Ishikawa (cell line): ENCODE results near the gene CARTPT.

Experiments
- CEBPB ChIP-seq: IDR thresholded peaks from 2 replicates; pipeline ENCODE4 v1.6.1; 2012
- CREB1 ChIP-seq: IDR thresholded peaks from 2 replicates; pipeline ENCODE4 v1.6.1; 2012; ENCODE audit warnings: low read depth
- EGR1 ChIP-seq: IDR thresholded peaks from 2 replicates; pipeline ENCODE4 v1.6.1; 2012
- EP300 ChIP-seq: IDR thresholded peaks from 2 replicates; pipeline ENCODE4 v1.6.1; 2012; ENCODE audit warnings: borderline replicate concordance
- FOXM1 ChIP-seq: IDR thresholded peaks from 2 replicates; pipeline ENCODE4 v1.6.1; 2012; ENCODE audit warnings: low read depth, borderline replicate concordance
- NFIC ChIP-seq: IDR thresholded peaks from 2 replicates; pipeline ENCODE4 v1.6.1; 2012
- RAD21 ChIP-seq: IDR thresholded peaks from 2 replicates; pipeline ENCODE4 v1.6.1; 2012; ENCODE audit warnings: low read depth
- TAF1 ChIP-seq: IDR thresholded peaks from 2 replicates; pipeline ENCODE4 v1.6.1; 2012; ENCODE audit warnings: low read depth, mild to moderate bottlenecking
- TCF12 ChIP-seq: IDR thresholded peaks from 2 replicates; pipeline ENCODE4 v1.6.1; 2012; ENCODE audit warnings: low read depth
- TEAD4 ChIP-seq: IDR thresholded peaks from 2 replicates; pipeline ENCODE4 v1.6.1; 2012
- YY1 ChIP-seq: IDR thresholded peaks from 2 replicates; pipeline ENCODE4 v1.6.1; 2012; ENCODE audit warnings: low read depth
- ZBTB7A ChIP-seq: IDR thresholded peaks from 2 replicates; pipeline ENCODE4 v1.6.1; 2012; ENCODE audit warnings: low read depth
- TF ChIP-seq, protein P1 (sequence below): IDR thresholded peaks from 2 replicates; pipeline ENCODE4 v1.6.1; 2012; ENCODE audit warnings: low read depth, mild to moderate bottlenecking
- TF ChIP-seq, protein P2 (sequence below): IDR thresholded peaks from 2 replicates; pipeline ENCODE4 v1.6.1; 2012
- TF ChIP-seq, protein P3 (sequence below): IDR thresholded peaks from 2 replicates; pipeline ENCODE4 v1.6.1; 2012

Gene CARTPT

DNA sequence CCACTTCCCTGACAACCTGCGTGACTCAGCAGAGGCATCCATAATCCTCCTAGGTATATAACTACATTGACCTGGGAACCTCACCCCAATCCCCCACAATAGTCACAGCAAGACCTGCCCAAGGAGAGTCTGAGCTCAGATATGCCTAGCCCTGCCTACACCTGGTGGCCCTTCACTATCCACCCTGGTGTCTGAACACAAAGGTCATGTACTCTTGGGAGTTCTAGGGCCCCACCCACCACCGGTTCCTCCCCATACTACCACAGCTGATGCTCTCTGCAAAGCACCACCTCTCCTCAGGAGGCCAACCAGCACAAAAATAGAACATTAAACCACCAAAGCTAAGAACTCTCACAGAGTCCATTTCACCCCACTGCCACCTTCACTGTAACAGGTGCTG lies 34.8 kb upstream of the CARTPT start:
- no peak for TF ChIP-seq YY1
- TF ChIP-seq, protein P1, sequence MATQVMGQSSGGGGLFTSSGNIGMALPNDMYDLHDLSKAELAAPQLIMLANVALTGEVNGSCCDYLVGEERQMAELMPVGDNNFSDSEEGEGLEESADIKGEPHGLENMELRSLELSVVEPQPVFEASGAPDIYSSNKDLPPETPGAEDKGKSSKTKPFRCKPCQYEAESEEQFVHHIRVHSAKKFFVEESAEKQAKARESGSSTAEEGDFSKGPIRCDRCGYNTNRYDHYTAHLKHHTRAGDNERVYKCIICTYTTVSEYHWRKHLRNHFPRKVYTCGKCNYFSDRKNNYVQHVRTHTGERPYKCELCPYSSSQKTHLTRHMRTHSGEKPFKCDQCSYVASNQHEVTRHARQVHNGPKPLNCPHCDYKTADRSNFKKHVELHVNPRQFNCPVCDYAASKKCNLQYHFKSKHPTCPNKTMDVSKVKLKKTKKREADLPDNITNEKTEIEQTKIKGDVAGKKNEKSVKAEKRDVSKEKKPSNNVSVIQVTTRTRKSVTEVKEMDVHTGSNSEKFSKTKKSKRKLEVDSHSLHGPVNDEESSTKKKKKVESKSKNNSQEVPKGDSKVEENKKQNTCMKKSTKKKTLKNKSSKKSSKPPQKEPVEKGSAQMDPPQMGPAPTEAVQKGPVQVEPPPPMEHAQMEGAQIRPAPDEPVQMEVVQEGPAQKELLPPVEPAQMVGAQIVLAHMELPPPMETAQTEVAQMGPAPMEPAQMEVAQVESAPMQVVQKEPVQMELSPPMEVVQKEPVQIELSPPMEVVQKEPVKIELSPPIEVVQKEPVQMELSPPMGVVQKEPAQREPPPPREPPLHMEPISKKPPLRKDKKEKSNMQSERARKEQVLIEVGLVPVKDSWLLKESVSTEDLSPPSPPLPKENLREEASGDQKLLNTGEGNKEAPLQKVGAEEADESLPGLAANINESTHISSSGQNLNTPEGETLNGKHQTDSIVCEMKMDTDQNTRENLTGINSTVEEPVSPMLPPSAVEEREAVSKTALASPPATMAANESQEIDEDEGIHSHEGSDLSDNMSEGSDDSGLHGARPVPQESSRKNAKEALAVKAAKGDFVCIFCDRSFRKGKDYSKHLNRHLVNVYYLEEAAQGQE: no peak
- no peak for TF ChIP-seq RAD21
- TF ChIP-seq TCF12: no peak
- no peak for TF ChIP-seq ZBTB7A
- TF ChIP-seq, protein P2, sequence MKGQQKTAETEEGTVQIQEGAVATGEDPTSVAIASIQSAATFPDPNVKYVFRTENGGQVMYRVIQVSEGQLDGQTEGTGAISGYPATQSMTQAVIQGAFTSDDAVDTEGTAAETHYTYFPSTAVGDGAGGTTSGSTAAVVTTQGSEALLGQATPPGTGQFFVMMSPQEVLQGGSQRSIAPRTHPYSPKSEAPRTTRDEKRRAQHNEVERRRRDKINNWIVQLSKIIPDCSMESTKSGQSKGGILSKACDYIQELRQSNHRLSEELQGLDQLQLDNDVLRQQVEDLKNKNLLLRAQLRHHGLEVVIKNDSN: no peak
- no peak for TF ChIP-seq TEAD4
- TF ChIP-seq, protein P3, sequence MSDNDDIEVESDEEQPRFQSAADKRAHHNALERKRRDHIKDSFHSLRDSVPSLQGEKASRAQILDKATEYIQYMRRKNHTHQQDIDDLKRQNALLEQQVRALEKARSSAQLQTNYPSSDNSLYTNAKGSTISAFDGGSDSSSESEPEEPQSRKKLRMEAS: no peak
- no peak for TF ChIP-seq EGR1
- TF ChIP-seq TAF1: no peak
- TF ChIP-seq EP300: no peak
- no peak for TF ChIP-seq CEBPB
- no peak for TF ChIP-seq CREB1
- TF ChIP-seq FOXM1: no peak
- TF ChIP-seq NFIC: no peak

DNA sequence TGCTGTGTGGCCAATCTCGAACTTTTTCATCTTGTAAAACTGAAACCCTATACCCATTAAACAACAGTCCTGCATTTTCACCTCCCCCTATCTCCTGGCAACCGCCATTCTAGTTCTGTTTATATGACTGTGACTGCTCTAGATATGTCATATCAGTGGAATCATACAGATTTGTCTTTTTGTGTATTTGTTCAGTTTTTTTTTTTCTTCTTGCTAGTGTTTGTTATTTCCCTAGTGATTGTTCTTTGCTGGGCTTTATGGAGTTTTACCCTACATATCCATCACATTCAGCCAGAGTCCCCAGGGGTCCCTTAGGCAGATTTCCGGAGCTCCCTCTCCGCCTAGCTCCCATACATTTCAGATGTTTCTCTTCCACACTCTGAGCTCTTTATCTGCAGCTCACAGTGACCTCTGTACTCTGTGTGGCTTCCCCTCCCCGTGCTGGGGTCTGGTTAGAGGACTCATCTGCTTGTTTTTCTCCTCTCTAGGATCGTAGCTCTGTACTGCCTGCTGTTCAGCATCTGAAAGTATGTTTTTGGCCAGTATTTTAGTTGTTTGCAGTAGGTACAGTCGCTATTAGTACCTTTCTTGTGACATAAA lies 25.1 kb upstream of the CARTPT start:
- TF ChIP-seq RAD21 (no peak), FOXM1 (no peak), ZBTB7A (no peak), CREB1 (no peak), NFIC (no peak), TAF1 (no peak), EP300 (no peak), CEBPB (no peak)
- TF ChIP-seq, protein P1: no peak

DNA sequence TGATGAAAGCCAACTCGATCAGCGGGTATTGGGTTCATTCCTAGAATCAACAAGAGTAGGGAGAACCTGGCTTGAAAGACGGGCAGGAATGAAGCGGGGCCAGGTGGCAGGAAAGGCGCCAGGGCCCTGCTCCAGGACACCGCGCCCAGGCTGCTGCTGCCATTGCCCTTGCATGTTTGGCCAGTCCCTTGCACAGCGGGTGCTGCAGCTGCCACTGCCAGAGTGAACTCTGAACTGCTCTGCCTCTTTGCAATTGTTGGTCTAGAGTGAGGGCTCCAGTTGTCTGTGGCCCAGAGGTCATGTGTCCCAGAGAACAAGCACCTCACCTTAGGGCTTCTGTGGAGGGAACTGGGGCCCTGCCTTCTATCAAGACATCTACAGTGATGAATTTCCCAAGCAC lies 24.0 kb upstream of the CARTPT start:
- no peak for TF ChIP-seq TEAD4
- TF ChIP-seq CREB1: no peak
- TF ChIP-seq, protein P1: no peak
- no peak for TF ChIP-seq YY1
- no peak for TF ChIP-seq ZBTB7A
- no peak for TF ChIP-seq EGR1
- TF ChIP-seq NFIC: no peak
- TF ChIP-seq, protein P3: no peak
- TF ChIP-seq FOXM1: no peak
- TF ChIP-seq EP300: no peak
- no peak for TF ChIP-seq RAD21
- TF ChIP-seq, protein P2: no peak
- no peak for TF ChIP-seq CEBPB
- no peak for TF ChIP-seq TAF1
- no peak for TF ChIP-seq TCF12

DNA sequence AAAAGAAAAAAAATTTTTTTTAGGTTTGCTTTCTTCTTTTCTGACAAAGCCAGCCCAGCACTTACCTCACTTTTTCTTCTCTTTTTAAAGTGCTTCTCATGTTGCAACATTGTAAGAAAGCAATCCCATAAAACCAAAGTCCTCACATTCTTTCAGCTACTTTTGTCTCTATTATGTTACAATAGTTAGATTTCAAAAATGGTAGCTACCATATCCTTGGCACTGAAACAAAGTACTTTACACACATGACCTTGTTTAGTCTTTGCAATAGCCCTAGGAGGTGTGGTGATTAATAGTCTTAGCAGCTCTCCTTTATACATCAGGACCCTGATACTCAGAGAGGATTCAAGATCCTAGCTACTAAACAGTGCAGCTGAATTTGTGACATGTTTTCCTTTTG lies 23.5 kb upstream of the CARTPT start:
- no peak for TF ChIP-seq TCF12
- TF ChIP-seq ZBTB7A: no peak
- no peak for TF ChIP-seq YY1
- TF ChIP-seq CREB1: no peak
- no peak for TF ChIP-seq CEBPB
- TF ChIP-seq EGR1: no peak
- TF ChIP-seq FOXM1: no peak
